PC-3 (cell line): Measurements from ENCODE around the gene HDAC9. TPM values are rescaled to one million over a fixed set of nuclear protein-coding genes. Genes with fewer than 3 reads are reported as not detected.

Experiments
- ATAC-seq: fragments of 200-7000 bp; cut with Tn5 transposase; 2 replicates; pipeline ENCODE4 v1.9.1; 2020; ENCODE audit warnings: mild to moderate bottlenecking, moderate library complexity
- BruUV-seq: library from RNA; stranded (reverse); fragments of 400-500 nt; replicated peaks from 2 replicates; lab custom pipeline; 2021; lab: Mats Ljungman, UMichigan
- CTCF ChIA-PET: fragments of 300-600 bp; sonication (Branson Sonifier 250); formaldehyde crosslinking; loops from one replicate; lab custom pipeline; 2022; ENCODE audit warnings: antibody characterized with exemption; lab: Charles Lee
- POLR2A ChIA-PET: fragments of 300-600 bp; sonication (Branson Sonifier 250); formaldehyde crosslinking; loops from one replicate; lab custom pipeline; 2022; ENCODE audit warnings: antibody characterized with exemption; ENCODE audit not compliant: unreplicated experiment; lab: Charles Lee
- DNase-seq: peaks from one replicate; pipeline ENCODE4 v3.0.0-alpha.2; 2015
- H2AFZ ChIP-seq: fragments of 300-600 bp; sonication (generic); 2 replicates; pipeline ENCODE4 v1.6.0; 2016; ENCODE audit warnings: antibody characterized with exemption, low read length
- H3F3A ChIP-seq: fragments of 300-600 bp; sonication (generic); one replicate; pipeline ENCODE4 v1.6.0; 2017; ENCODE audit warnings: antibody characterized with exemption, low read length, control low read depth, mild to moderate bottlenecking; ENCODE audit not compliant: unreplicated experiment
- H3K27ac ChIP-seq: fragments of 300-600 bp; sonication (generic); 2 replicates; pipeline ENCODE4 v1.5.1; 2016; ENCODE audit warnings: mild to moderate bottlenecking, low read length
- H3K27me3 ChIP-seq: fragments of 300-600 bp; sonication (generic); 2 replicates; pipeline ENCODE4 v1.6.1; 2016; ENCODE audit warnings: low read length, mixed read lengths
- H3K36me3 ChIP-seq: fragments of 300-600 bp; sonication (generic); 2 replicates; pipeline ENCODE4 v1.6.1; 2016; ENCODE audit warnings: low read depth, mixed run types, low read length, mixed read lengths
- H3K4me1 ChIP-seq: fragments of 300-600 bp; sonication (generic); 2 replicates; pipeline ENCODE4 v1.5.1; 2016; ENCODE audit warnings: low read length; ENCODE audit not compliant: insufficient read depth
- H3K4me2 ChIP-seq: fragments of 300-600 bp; sonication (generic); 2 replicates; pipeline ENCODE4 v1.6.0; 2016; ENCODE audit warnings: low read length
- H3K4me3 ChIP-seq: fragments of 300-600 bp; sonication (generic); 2 replicates; pipeline ENCODE4 v1.5.1; 2016; ENCODE audit warnings: mild to moderate bottlenecking, low read length, mixed read lengths
- H3K79me2 ChIP-seq: fragments of 300-600 bp; sonication (generic); 2 replicates; pipeline ENCODE4 v1.6.1; 2017; ENCODE audit warnings: low read length, mixed read lengths
- H3K9ac ChIP-seq: fragments of 300-600 bp; sonication (generic); 2 replicates; pipeline ENCODE4 v1.6.0; 2016; ENCODE audit warnings: mild to moderate bottlenecking, low read length
- H3K9me2 ChIP-seq: fragments of 300-600 bp; sonication (generic); replicated peaks from 2 replicates; pipeline ENCODE4 v1.6.1; 2016; ENCODE audit warnings: mixed run types, low read length, mixed read lengths
- H3K9me3 ChIP-seq: fragments of 300-600 bp; sonication (generic); 2 replicates; pipeline ENCODE4 v1.6.1; 2016; ENCODE audit warnings: low read length, mixed read lengths
- H4K20me1 ChIP-seq: fragments of 300-600 bp; sonication (generic); 2 replicates; pipeline ENCODE4 v1.6.1; 2016; ENCODE audit warnings: low read length, mixed read lengths
- EZH2 ChIP-seq: fragments of 300-600 bp; sonication (generic); IDR thresholded peaks from one replicate; pipeline ENCODE4 v1.6.1; 2017; ENCODE audit warnings: antibody characterized with exemption, mild to moderate bottlenecking, low read length; ENCODE audit not compliant: unreplicated experiment
- EZH2phosphoT487 ChIP-seq: fragments of 300-600 bp; sonication (generic); IDR thresholded peaks from 2 replicates; pipeline ENCODE4 v1.6.1; 2018; ENCODE audit warnings: mild to moderate bottlenecking, antibody characterized with exemption, low read length, borderline replicate concordance
- intact Hi-C: fragments of 100-400 bp; cut with micrococcal nuclease; formaldehyde crosslinking; loops from 2 replicates; pipeline ENCODE4 v1.9.0; 2023
- total RNA-seq: library from RNA; depleted of rRNA; stranded (reverse); fragments of >200 nt; gene quantifications from 2 replicates; pipeline ENCODE4 v1.2.3, GENCODE V29; 2014
- TF ChIP-seq, protein P1 (sequence below): fragments of 300-600 bp; sonication (generic); conservative IDR thresholded peaks from 2 replicates; pipeline ENCODE4 v1.5.1; 2017; ENCODE audit warnings: antibody characterized with exemption, low read depth, mild to moderate bottlenecking, low read length

HDAC9 gene
- total RNA-seq, 1 experiment from 2014 or later: 7.8 TPM

DNA sequence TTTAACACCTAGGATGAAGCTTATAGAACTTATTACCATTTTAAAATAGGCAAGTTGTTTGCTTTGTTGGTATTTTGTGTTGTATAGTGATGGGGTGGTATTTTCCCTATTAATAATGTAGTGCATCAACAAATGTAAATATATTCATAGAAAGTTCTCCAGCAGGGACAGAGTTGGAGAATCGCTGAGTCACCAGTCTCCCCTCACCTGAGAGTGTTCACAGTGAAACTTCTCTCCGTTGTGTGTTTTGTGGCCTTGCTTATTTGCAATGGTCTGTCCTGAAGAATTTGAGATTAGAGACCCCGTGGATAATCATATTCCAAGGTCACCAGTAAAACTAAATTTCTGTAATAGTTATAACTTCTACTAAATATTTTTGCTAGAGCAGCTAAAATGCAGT, 51.0 kb downstream of the HDAC9 start:
- peak; percentile 31 for DNase-seq
- TF ChIP-seq EZH2phosphoT487: no peak
- TF ChIP-seq, protein P1, sequence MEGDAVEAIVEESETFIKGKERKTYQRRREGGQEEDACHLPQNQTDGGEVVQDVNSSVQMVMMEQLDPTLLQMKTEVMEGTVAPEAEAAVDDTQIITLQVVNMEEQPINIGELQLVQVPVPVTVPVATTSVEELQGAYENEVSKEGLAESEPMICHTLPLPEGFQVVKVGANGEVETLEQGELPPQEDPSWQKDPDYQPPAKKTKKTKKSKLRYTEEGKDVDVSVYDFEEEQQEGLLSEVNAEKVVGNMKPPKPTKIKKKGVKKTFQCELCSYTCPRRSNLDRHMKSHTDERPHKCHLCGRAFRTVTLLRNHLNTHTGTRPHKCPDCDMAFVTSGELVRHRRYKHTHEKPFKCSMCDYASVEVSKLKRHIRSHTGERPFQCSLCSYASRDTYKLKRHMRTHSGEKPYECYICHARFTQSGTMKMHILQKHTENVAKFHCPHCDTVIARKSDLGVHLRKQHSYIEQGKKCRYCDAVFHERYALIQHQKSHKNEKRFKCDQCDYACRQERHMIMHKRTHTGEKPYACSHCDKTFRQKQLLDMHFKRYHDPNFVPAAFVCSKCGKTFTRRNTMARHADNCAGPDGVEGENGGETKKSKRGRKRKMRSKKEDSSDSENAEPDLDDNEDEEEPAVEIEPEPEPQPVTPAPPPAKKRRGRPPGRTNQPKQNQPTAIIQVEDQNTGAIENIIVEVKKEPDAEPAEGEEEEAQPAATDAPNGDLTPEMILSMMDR: no peak
- TF ChIP-seq EZH2: no peak
- Histone ChIP-seq H3K36me3 (no peaks in the 10 kb centered on the region), H3K79me2 (no peaks in the 10 kb centered on the region), H3K4me2 (peak overlapping the region; percentile 59), H3K27ac (peak overlapping the region; percentile 64), H2AFZ (peak overlapping the region; percentile 20; the same call in 1 of the 2 replicates), H3K27me3 (no peaks in the 10 kb centered on the region), H3K9ac (peak overlapping the region; percentile 1; the same call in 1 of the 2 replicates), H3K4me1 (peaks cover 36% of the 10 kb centered on the region), H3F3A (no peaks in the 10 kb centered on the region), H3K9me3 (no peaks in the 10 kb centered on the region), H4K20me1 (no peaks in the 10 kb centered on the region), H3K4me3 (no peak overlapping the region), H3K9me2 (no peaks in the 10 kb centered on the region)
- ATAC-seq: peak; percentile 36
- ChIA-PET POLR2A (interaction anchor here (0.6 kb wide), 1 partner anchor 38 kb away, joined by 3 read pairs; no protein-coding TSS in a partner anchor), CTCF (no interaction called here)
- BruUV-seq: no TSS peak
- intact Hi-C loops: loop anchor here (5.0 kb wide), 1 partner anchor 59 kb away; no protein-coding TSS in a partner anchor

DNA sequence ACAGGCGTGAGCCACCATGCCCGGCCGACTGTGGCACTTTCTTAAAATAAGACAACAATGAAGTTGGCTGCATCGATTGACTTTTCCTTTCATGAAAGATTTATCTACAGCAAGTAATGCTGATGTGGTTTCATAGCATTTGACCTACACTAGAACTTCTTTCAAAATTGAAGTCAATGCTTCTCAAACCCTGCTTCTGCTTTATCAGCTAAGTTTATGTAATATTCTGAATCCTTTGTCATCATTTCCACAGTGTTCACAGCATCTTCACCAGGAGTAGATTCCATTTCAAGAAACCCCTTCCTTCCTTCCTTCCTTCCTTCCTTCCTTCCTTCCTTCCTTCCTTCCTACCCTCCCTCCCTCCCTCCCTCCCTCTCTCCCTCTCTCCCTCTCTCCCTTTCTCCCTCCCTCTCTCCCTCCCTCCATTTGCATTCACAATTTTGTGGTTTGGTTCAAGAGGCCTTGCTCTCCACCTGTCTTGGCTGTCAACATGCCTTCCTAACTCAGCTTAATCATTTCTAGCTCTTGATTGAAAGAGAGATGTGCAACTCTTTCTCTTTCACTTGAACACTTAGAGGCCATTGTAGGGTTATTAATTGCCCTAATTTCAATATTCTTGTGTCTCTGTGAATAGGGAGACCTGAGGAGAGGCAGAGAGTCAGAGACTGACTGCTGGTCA, 52.1 kb downstream of the HDAC9 start:
- no peak for TF ChIP-seq EZH2phosphoT487
- TF ChIP-seq, protein P1: no peak
- TF ChIP-seq EZH2: no peak
- ChIA-PET CTCF (interaction anchor here (0.7 kb wide), 1 partner anchor 866 kb away, joined by 3 read pairs; no protein-coding TSS in a partner anchor), POLR2A (interaction anchor here (0.6 to 1.3 kb wide), 3 partner anchors 39 to 498 kb away, joined by 3 to 5 read pairs (median 3); no protein-coding TSS in a partner anchor)
- no peak overlapping the region for H2AFZ ChIP-seq
- H3K4me1 ChIP-seq: peaks cover 46% of the 10 kb centered on the region
- no peaks in the 10 kb centered on the region for H3K79me2 ChIP-seq
- no peaks in the 10 kb centered on the region for H3K9me2 ChIP-seq
- no peaks in the 10 kb centered on the region for H3F3A ChIP-seq
- peak overlapping the region; percentile 84 for H3K27ac ChIP-seq
- no peaks in the 10 kb centered on the region for H4K20me1 ChIP-seq
- H3K36me3 ChIP-seq: no peaks in the 10 kb centered on the region
- no peaks in the 10 kb centered on the region for H3K9me3 ChIP-seq
- H3K4me3 ChIP-seq: no peak overlapping the region
- H3K9ac ChIP-seq: peak overlapping the region; percentile 45
- no peak for ATAC-seq
- intact Hi-C loops: loop anchor here (1.0 to 5.0 kb wide), 2 partner anchors 60 to 140 kb away; no protein-coding TSS in a partner anchor
- H3K4me2 ChIP-seq: peak overlapping the region; percentile 34; the same call in 1 of the 2 replicates
- BruUV-seq: no TSS peak
- DNase-seq: no peak
- no peaks in the 10 kb centered on the region for H3K27me3 ChIP-seq
